B cell (primary cell): ENCODE data around the gene CDC45.

Source experiments
- CTCF ChIP-seq: fragments of 200-600 bp; IDR thresholded peaks from one replicate; pipeline ENCODE4 v1.8.0; 2022; ENCODE audit warnings: antibody characterized with exemption, mild to moderate bottlenecking
- EZH2 ChIP-seq: IDR thresholded peaks from 2 replicates; pipeline ENCODE4 v1.6.1; 2012; ENCODE audit warnings: borderline replicate concordance, low read depth, mild to moderate bottlenecking, moderate library complexity, low read length; ENCODE audit not compliant: insufficient read depth, poor library complexity, severe bottlenecking

DNA sequence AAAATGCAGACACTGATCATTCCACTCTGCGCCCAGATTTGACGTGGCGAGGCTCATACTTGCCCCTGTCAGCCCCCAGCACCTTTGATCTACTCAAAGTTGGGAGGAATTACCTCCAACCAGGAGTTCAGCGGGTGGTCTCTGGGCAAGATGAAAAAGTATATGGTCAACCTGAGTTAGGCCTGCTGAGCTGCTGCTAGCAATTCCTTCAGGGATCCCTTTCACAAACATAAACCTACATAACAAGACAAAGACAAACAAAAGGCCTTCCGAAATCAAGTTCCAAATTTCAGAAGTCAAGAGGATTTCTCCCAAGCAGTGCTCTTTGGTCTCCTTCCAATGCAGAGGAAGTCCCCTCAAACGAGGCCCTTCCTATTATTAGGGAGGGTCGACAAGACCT lies 23.6 kb downstream of the CDC45 start:
- no peak for TF ChIP-seq CTCF
- TF ChIP-seq EZH2 = no peak
